ENCODE results near the gene GCDH.

GCDH gene

DNA sequence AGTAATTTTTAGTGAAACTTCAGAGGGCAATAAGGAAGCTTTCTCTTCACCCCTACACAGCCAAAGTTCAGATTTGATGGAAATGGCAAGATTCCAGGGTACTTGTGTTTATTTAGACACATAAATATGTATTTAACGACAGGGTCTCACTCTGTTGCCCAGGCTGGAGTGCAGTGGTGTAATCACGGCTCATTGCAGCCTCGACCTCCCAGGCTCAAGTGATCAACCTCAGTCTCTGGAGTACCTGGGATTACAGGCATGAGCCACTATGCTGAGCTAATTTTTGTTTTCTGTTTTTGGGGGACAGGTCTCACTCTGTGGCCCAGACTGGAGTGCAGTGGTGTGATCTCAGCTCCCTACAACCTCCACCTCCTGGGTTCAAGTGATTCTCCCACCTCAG lies 30.1 kb downstream of the GCDH start:
- DNase-seq (ENCODE audit: low read depth in 1 of 2, low spot score in 1 of 2) = no peak
- H3K27ac ChIP-seq (replicated peaks) = peak overlapping the region; percentile 73
- H3K27me3 ChIP-seq (ENCODE audit: insufficient read depth, poor library complexity, severe bottlenecking) = no peaks in the 10 kb centered on the region
- TF ChIP-seq POLR2AphosphoS5 (IDR thresholded peaks at IDR 0.05; ENCODE audit: low read depth) = peak; percentile 9; the same call in 1 of the 2 replicates
- no peak for TF ChIP-seq SPI1 (IDR thresholded peaks at IDR 0.05; ENCODE audit: borderline replicate concordance, low read depth)
- H3K4me3 ChIP-seq (replicated peaks; ENCODE audit: insufficient read depth, low read length) = no peak overlapping the region

DNA sequence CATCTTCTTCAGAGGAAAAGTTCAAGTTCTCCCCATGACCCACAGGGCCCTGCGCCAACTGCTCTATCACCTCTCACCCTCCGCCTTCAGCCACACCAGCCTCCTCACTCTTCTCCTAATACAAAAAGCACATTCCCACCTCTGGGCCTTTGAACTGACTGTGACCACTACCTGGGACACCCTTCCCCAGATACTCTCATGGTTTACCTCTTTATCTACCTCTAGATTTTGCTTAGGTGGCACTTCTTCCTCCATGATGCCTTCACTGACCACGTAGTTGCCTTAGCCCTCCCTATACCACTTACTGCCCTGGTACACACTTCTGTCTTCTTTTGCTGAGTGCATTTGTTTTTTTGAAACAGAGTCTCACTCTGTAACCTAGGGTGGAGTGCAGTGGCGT lies 32.0 kb downstream of the GCDH start:
- Histone ChIP-seq H3K4me3 (replicated peaks; ENCODE audit: insufficient read depth, low read length) (no peak overlapping the region), H3K27ac (replicated peaks) (no peak overlapping the region), H3K27me3 (ENCODE audit: insufficient read depth, poor library complexity, severe bottlenecking) (no peaks in the 10 kb centered on the region)
- TF ChIP-seq POLR2AphosphoS5 (IDR thresholded peaks at IDR 0.05; ENCODE audit: low read depth) (0 out of 2 replicates have a peak, but pooled peaks have one; percentile 24), GABPA (IDR thresholded peaks at IDR 0.05; ENCODE audit: low read depth) (no peak)
- TF ChIP-seq, protein P1, sequence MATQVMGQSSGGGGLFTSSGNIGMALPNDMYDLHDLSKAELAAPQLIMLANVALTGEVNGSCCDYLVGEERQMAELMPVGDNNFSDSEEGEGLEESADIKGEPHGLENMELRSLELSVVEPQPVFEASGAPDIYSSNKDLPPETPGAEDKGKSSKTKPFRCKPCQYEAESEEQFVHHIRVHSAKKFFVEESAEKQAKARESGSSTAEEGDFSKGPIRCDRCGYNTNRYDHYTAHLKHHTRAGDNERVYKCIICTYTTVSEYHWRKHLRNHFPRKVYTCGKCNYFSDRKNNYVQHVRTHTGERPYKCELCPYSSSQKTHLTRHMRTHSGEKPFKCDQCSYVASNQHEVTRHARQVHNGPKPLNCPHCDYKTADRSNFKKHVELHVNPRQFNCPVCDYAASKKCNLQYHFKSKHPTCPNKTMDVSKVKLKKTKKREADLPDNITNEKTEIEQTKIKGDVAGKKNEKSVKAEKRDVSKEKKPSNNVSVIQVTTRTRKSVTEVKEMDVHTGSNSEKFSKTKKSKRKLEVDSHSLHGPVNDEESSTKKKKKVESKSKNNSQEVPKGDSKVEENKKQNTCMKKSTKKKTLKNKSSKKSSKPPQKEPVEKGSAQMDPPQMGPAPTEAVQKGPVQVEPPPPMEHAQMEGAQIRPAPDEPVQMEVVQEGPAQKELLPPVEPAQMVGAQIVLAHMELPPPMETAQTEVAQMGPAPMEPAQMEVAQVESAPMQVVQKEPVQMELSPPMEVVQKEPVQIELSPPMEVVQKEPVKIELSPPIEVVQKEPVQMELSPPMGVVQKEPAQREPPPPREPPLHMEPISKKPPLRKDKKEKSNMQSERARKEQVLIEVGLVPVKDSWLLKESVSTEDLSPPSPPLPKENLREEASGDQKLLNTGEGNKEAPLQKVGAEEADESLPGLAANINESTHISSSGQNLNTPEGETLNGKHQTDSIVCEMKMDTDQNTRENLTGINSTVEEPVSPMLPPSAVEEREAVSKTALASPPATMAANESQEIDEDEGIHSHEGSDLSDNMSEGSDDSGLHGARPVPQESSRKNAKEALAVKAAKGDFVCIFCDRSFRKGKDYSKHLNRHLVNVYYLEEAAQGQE (IDR thresholded peaks at IDR 0.05; ENCODE audit: insufficient replicate concordance, low read depth) = no peak
- TF ChIP-seq, protein P2, sequence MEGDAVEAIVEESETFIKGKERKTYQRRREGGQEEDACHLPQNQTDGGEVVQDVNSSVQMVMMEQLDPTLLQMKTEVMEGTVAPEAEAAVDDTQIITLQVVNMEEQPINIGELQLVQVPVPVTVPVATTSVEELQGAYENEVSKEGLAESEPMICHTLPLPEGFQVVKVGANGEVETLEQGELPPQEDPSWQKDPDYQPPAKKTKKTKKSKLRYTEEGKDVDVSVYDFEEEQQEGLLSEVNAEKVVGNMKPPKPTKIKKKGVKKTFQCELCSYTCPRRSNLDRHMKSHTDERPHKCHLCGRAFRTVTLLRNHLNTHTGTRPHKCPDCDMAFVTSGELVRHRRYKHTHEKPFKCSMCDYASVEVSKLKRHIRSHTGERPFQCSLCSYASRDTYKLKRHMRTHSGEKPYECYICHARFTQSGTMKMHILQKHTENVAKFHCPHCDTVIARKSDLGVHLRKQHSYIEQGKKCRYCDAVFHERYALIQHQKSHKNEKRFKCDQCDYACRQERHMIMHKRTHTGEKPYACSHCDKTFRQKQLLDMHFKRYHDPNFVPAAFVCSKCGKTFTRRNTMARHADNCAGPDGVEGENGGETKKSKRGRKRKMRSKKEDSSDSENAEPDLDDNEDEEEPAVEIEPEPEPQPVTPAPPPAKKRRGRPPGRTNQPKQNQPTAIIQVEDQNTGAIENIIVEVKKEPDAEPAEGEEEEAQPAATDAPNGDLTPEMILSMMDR (IDR thresholded peaks at IDR 0.05; ENCODE audit: insufficient read depth, low read length) = no peak
- DNase-seq (ENCODE audit: low read depth in 1 of 2, low spot score in 1 of 2) = no peak

DNA sequence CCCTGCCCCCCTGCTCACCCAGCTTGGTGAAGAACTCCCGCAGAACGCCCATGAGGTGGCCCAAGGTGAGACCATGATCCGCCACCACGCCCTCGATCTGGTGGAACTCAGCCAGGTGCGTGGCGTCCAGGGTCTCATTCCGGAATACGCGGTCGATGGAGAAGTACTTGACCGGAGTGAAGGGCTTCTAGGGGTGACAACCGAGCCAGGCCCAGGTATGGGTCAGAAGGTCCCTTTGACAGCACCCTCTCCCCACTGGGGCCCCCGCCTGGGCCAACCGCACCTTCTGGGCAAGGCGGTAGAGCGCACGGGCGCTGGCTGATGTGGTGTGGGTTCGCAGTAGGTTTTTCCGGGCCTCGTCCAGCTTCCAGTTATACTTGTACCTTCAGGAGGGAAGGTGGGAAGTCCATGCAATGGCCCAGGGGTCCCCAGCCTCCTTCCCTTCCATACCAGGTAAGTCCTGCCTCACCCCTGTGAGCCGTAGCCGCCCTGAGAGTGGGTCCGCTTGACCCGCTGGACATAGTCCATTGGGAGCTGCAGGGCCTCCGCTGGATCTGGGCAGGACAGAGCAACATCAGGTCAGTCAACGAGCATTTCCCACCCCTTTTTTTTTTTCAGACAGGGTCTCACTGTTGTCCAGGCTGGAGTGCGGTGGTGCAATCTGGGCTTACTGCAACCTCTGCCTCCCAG lies 33.8 kb downstream of the GCDH start:
- Histone ChIP-seq H3K27me3 (ENCODE audit: insufficient read depth, poor library complexity, severe bottlenecking) (no peaks in the 10 kb centered on the region), H3K27ac (replicated peaks) (no peak overlapping the region), H3K4me3 (replicated peaks; ENCODE audit: insufficient read depth, low read length) (no peak overlapping the region)
- TF ChIP-seq, protein P2 (IDR thresholded peaks at IDR 0.05; ENCODE audit: insufficient read depth, low read length) = no peak
- TF ChIP-seq POLR2AphosphoS5 (IDR thresholded peaks at IDR 0.05; ENCODE audit: low read depth) = no peak; the same call in 1 of the 2 replicates
- TF ChIP-seq, protein P1 (IDR thresholded peaks at IDR 0.05; ENCODE audit: insufficient replicate concordance, low read depth) = no peak
- TF ChIP-seq SPI1 (IDR thresholded peaks at IDR 0.05; ENCODE audit: borderline replicate concordance, low read depth) = no peak
- no peak for TF ChIP-seq GABPA (IDR thresholded peaks at IDR 0.05; ENCODE audit: low read depth)
- DNase-seq (ENCODE audit: low read depth in 1 of 2, low spot score in 1 of 2) = no peak

DNA sequence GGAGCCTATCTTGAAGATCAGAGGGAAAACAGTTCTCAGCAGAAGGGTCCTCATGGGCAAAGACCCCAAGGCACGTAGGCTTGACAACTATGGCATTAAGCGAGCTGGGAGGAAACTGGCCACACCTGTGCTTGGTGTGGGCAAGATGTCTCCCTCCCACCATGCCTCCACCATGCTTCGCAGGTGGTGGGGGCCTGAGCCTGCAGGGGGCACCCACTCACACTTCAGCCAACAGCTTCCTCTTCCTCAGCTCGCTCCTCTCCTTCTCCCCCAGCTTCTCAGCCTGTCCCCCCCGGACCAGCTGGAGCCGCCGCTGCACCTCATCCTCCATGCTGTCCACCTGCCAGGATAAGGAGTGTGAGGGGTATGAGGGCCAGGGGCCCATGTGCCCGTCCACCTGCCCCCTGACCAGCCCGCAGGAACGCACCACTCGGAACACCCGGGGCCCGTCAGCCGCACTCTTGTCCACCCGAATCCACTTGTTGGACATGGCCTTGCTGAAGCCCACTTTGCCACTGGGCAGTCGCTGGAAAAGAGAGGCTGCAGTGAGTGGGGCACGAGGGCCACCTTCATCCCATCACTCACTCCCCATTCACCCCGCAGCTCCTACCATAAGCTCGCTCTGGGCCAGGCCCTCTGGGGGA lies 39.2 kb downstream of the GCDH start:
- Histone ChIP-seq H3K27me3 (ENCODE audit: insufficient read depth, poor library complexity, severe bottlenecking) (no peaks in the 10 kb centered on the region), H3K27ac (replicated peaks) (peak overlapping the region; percentile 94), H3K4me3 (replicated peaks; ENCODE audit: insufficient read depth, low read length) (no peak overlapping the region)
- DNase-seq (ENCODE audit: low read depth in 1 of 2, low spot score in 1 of 2) = peak in 1 of 2 experiments; percentile 73
- TF ChIP-seq POLR2AphosphoS5 (IDR thresholded peaks at IDR 0.05; ENCODE audit: low read depth) (peak; percentile 73), GABPA (IDR thresholded peaks at IDR 0.05; ENCODE audit: low read depth) (no peak), SPI1 (IDR thresholded peaks at IDR 0.05; ENCODE audit: borderline replicate concordance, low read depth) (peak; percentile 49; the same call in 1 of the 2 replicates)
- TF ChIP-seq, protein P2 (IDR thresholded peaks at IDR 0.05; ENCODE audit: insufficient read depth, low read length) = peak; percentile 19
